NT2/D1 (cell line): ENCODE results near the gene PNKD.

Experiments
- YY1 ChIP-seq: IDR thresholded peaks from 2 replicates; pipeline ENCODE4 v1.6.1; 2011; ENCODE audit not compliant: insufficient read length, insufficient read depth
- ZNF274 ChIP-seq: IDR thresholded peaks from 2 replicates; pipeline ENCODE4 v1.6.1; 2011; ENCODE audit warnings: mild to moderate bottlenecking, low read depth, low read length

DNA sequence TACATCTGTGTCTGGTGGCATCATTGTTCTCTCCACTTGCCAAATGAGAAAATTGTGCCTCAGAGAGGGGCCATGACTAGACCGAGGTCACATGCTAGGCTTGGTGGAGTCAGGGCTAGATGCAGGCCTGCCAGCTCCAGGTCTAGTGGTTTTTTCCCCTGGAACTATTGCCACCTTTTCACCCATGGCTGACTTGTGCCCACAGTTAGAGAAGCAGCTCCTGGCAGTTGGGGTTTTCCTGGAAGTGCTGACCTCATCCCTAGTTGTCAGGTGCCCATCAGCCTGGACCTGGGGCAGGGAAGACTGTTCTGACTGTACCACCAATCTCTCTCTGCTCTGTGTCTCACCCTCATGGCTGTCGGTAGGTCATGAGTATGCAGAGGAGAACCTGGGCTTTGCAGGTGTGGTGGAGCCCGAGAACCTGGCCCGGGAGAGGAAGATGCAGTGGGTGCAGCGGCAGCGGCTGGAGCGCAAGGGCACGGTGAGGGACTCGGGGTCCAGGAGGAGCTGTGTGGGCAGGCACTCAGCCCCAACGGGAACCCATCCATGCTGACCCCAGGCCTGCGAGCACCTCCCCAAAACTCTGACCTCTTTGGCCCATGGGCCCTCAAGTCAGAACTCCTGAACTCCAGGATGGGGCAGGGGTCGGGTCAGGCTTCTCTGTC is 73.9 kb downstream of the PNKD start:
- TF ChIP-seq ZNF274, result no peak
- TF ChIP-seq YY1, result no peak
